Panc1 (cell line): ENCODE data around the gene DSCAML1. TPM values are rescaled to one million over a fixed set of nuclear protein-coding genes. Genes with fewer than 3 reads are reported as not detected.
"Not testable (repeated sequence)": the region's sequence is repeated elsewhere in the genome, so short reads cannot be mapped to it uniquely, and the experiment has no call there.

ENCODE experiments used
- ATAC-seq: fragments of 200-7000 bp; cut with Tn5 transposase; 2 replicates; pipeline ENCODE4 v1.9.1; 2020; ENCODE audit warnings: mild to moderate bottlenecking, moderate library complexity
- BruUV-seq: library from RNA; stranded (reverse); fragments of 400-500 nt; replicated peaks from 2 replicates; lab custom pipeline; 2021; lab: Mats Ljungman, UMichigan
- CTCF ChIA-PET: fragments of 300-600 bp; sonication (Branson Sonifier 250); formaldehyde crosslinking; loops from one replicate; lab custom pipeline; 2022; ENCODE audit warnings: antibody characterized with exemption; lab: Charles Lee
- POLR2A ChIA-PET: fragments of 300-600 bp; sonication (Branson Sonifier 250); formaldehyde crosslinking; loops from one replicate; lab custom pipeline; 2022; ENCODE audit warnings: antibody characterized with exemption; lab: Charles Lee
- DNase-seq: peaks from one replicate; pipeline ENCODE4 v3.0.0-alpha.2; 2010; ENCODE audit warnings: low read depth, low spot score
- H3K27ac ChIP-seq: 2 replicates; pipeline ENCODE4 v1.5.1; 2011; ENCODE audit warnings: mild to moderate bottlenecking, low read length, inconsistent platforms
- H3K27me3 ChIP-seq: fragments of 200-500 bp; sonication (Bioruptor generic); 2 replicates; pipeline ENCODE4 v1.6.0; 2014; ENCODE audit warnings: low read length, inconsistent platforms; ENCODE audit not compliant: control insufficient read depth, insufficient read depth
- H3K36me3 ChIP-seq: fragments of 200-500 bp; sonication (Bioruptor generic); 2 replicates; pipeline ENCODE4 v1.5.1; 2014; ENCODE audit warnings: inconsistent platforms, mild to moderate bottlenecking, low read length, moderate library complexity; ENCODE audit not compliant: control insufficient read depth, insufficient read depth
- H3K4me1 ChIP-seq: 2 replicates; pipeline ENCODE4 v1.5.1; 2011; ENCODE audit warnings: inconsistent platforms, mild to moderate bottlenecking, low read length, moderate library complexity; ENCODE audit not compliant: control insufficient read depth, insufficient read depth
- H3K4me3 ChIP-seq, 2 experiments: 2 replicates each; pipeline ENCODE4 v1.5.1; 2011 to 2012; ENCODE audit warnings: low read depth in 2 of 2, low read length in 2 of 2, mild to moderate bottlenecking in 2 of 2, inconsistent platforms in 1 of 2, moderate library complexity in 1 of 2
- H3K9me3 ChIP-seq: fragments of 200-500 bp; sonication (Bioruptor generic); 2 replicates; pipeline ENCODE4 v1.5.1; 2014; ENCODE audit warnings: low read depth, mild to moderate bottlenecking, inconsistent platforms, low read length, moderate library complexity; ENCODE audit not compliant: control insufficient read depth, insufficient read depth
- POLR2AphosphoS5 ChIP-seq: IDR thresholded peaks from 2 replicates; pipeline ENCODE4 v1.6.1; 2012; ENCODE audit warnings: mild to moderate bottlenecking, low read depth, low read length, moderate library complexity
- SIN3A ChIP-seq: IDR thresholded peaks from 2 replicates; pipeline ENCODE4 v1.6.1; 2012; ENCODE audit warnings: low read depth, mild to moderate bottlenecking, low read length, moderate library complexity, borderline replicate concordance; ENCODE audit not compliant: insufficient read depth
- TCF7L2 ChIP-seq: IDR thresholded peaks from 2 replicates; pipeline ENCODE4 v1.6.1; 2011; ENCODE audit warnings: mild to moderate bottlenecking, low read depth, low read length, inconsistent platforms
- in situ Hi-C: cut with HindIII; loops from 2 replicates; pipeline ENCODE4 v1.10.0; 2016; ENCODE audit warnings: low sequenced_read_pairs, low pct_unique_long_range_greater_than_20kb
- intact Hi-C: fragments of 100-400 bp; cut with micrococcal nuclease; formaldehyde crosslinking; loops from one replicate; pipeline ENCODE4 v1.10.0; 2022; ENCODE audit not compliant: unreplicated experiment
- total RNA-seq: library from RNA; stranded (reverse); gene quantifications from one replicate; pipeline ENCODE4 v1.2.1, GENCODE V29; 2021; ENCODE audit not compliant: unreplicated experiment
- TF ChIP-seq, protein P1 (sequence below): fragments of 450-650 bp; IDR thresholded peaks from 2 replicates; pipeline ENCODE4 v1.5.1; 2017; ENCODE audit warnings: mild to moderate bottlenecking
- TF ChIP-seq, protein P2 (sequence below), 2 experiments: IDR thresholded peaks; 2 replicates each; pipeline ENCODE4 v1.6.1; 2011 to 2012; ENCODE audit warnings: low read depth in 2 of 2, control low read depth in 1 of 2, low read length in 1 of 2, mild to moderate bottlenecking in 1 of 2, moderate library complexity in 1 of 2; ENCODE audit not compliant: insufficient read depth in 1 of 2

DSCAML1 gene
- total RNA-seq, 1 experiment from 2014 or later = 1.6 TPM

- ATAC-seq (no peak), DNase-seq (no peak)
- Histone ChIP-seq H3K36me3 (no peaks in the 10 kb centered on the region), H3K9me3 (no peaks in the 10 kb centered on the region), H3K27ac (no peak overlapping the region), H3K27me3 (no peaks in the 10 kb centered on the region), H3K4me1 (no peaks in the 10 kb centered on the region), H3K4me3 (no peak overlapping the region)
- TF ChIP-seq, protein P1, sequence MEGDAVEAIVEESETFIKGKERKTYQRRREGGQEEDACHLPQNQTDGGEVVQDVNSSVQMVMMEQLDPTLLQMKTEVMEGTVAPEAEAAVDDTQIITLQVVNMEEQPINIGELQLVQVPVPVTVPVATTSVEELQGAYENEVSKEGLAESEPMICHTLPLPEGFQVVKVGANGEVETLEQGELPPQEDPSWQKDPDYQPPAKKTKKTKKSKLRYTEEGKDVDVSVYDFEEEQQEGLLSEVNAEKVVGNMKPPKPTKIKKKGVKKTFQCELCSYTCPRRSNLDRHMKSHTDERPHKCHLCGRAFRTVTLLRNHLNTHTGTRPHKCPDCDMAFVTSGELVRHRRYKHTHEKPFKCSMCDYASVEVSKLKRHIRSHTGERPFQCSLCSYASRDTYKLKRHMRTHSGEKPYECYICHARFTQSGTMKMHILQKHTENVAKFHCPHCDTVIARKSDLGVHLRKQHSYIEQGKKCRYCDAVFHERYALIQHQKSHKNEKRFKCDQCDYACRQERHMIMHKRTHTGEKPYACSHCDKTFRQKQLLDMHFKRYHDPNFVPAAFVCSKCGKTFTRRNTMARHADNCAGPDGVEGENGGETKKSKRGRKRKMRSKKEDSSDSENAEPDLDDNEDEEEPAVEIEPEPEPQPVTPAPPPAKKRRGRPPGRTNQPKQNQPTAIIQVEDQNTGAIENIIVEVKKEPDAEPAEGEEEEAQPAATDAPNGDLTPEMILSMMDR = no peak
- TF ChIP-seq, protein P2, sequence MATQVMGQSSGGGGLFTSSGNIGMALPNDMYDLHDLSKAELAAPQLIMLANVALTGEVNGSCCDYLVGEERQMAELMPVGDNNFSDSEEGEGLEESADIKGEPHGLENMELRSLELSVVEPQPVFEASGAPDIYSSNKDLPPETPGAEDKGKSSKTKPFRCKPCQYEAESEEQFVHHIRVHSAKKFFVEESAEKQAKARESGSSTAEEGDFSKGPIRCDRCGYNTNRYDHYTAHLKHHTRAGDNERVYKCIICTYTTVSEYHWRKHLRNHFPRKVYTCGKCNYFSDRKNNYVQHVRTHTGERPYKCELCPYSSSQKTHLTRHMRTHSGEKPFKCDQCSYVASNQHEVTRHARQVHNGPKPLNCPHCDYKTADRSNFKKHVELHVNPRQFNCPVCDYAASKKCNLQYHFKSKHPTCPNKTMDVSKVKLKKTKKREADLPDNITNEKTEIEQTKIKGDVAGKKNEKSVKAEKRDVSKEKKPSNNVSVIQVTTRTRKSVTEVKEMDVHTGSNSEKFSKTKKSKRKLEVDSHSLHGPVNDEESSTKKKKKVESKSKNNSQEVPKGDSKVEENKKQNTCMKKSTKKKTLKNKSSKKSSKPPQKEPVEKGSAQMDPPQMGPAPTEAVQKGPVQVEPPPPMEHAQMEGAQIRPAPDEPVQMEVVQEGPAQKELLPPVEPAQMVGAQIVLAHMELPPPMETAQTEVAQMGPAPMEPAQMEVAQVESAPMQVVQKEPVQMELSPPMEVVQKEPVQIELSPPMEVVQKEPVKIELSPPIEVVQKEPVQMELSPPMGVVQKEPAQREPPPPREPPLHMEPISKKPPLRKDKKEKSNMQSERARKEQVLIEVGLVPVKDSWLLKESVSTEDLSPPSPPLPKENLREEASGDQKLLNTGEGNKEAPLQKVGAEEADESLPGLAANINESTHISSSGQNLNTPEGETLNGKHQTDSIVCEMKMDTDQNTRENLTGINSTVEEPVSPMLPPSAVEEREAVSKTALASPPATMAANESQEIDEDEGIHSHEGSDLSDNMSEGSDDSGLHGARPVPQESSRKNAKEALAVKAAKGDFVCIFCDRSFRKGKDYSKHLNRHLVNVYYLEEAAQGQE (IDR thresholded peaks at IDR 0.05; ENCODE audit: insufficient read depth in 1 of 2, low read depth in 2 of 2, low read length in 1 of 2) = no peak
- no peak for TF ChIP-seq TCF7L2
- no peak for TF ChIP-seq POLR2AphosphoS5
- no peak for TF ChIP-seq SIN3A
- CTCF ChIA-PET = no interaction called here
- intact Hi-C loops (no loop called here), in situ Hi-C loops (no loop called here)
- POLR2A ChIA-PET = no interaction called here
- BruUV-seq = no TSS peak
These were observed 31.0 kb downstream of the DSCAML1 start for GRCh38 chr11:117766026-117766425.

DNA sequence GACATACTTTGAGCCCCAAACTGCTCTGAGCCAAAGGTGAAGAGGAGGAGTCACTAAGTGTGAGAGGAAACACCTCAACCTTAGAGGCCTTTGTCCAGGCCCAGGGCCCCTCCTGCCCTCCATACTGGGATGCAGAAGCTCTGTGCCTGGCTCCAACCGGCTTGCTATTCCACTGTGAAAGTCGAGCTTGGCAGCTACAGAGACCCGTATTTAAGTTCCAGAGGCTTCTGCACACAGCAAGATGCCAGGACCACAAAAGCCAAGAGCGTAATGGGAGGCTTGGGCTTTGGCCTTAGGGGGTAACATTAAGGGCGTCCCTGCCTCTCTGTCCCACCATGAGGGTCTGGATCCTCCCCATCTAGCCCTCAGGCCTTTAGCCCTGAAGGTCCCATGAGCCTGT is 31.9 kb downstream of the DSCAML1 start:
- ChIA-PET POLR2A (no interaction called here), CTCF (interaction anchor here (0.5 kb wide), 1 partner anchor 212 kb away, joined by 3 read pairs; no protein-coding TSS in a partner anchor)
- DNase-seq = no peak
- in situ Hi-C loops = no loop called here
- Histone ChIP-seq H3K36me3 (no peaks in the 10 kb centered on the region), H3K27me3 (no peaks in the 10 kb centered on the region), H3K27ac (no peak overlapping the region), H3K4me1 (no peaks in the 10 kb centered on the region), H3K4me3 (no peak overlapping the region), H3K9me3 (no peaks in the 10 kb centered on the region)
- BruUV-seq = no TSS peak
- intact Hi-C loops = no loop called here
- ATAC-seq = no peak; the same call in 1 of the 2 replicates
- TF ChIP-seq TCF7L2 (no peak), SIN3A (no peak), POLR2AphosphoS5 (no peak)
- TF ChIP-seq, protein P1 = no peak
- TF ChIP-seq, protein P2 (IDR thresholded peaks at IDR 0.05; ENCODE audit: insufficient read depth in 1 of 2, low read depth in 2 of 2, low read length in 1 of 2) = no peak

DNA sequence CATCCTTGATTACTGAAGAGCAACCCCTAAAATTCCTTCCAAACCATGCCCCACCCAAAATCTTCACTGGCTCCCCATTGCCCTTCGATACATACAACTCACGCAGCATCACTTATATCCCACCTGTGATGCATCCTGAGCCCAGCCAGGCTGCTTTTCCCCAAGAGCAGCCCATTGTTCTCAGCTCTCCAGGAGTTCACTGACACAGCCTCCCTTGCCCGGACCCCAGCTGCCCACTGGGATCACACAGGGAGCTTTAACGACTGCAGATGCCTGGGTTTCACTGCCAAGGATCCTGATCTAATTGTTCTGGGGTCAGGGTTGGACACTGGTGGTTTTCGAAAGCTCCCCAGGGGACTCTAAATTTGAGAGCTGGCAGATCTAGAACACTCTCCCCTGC is 33.6 kb downstream of the DSCAML1 start:
- BruUV-seq, H3K27ac ChIP-seq, CTCF ChIA-PET, H3K9me3 ChIP-seq, H3K4me3 ChIP-seq, ATAC-seq, in situ Hi-C loops, H3K27me3 ChIP-seq, DNase-seq, intact Hi-C loops, POLR2A ChIA-PET, H3K36me3 ChIP-seq, H3K4me1 ChIP-seq: not testable (repeated sequence)
